Activated T-helper 2 cell treated with anti-CD3 and anti-CD28 coated beads, Interferon-gamma antibody, Interleukin-2, Interleukin-4, amounts not matched to agents 10 μg/mL and 5 μg/mL and 100 μg/mL, durations not matched to agents 14 hours and 24 hours and 36 hours (primary cell): Measurements from ENCODE around the gene IQCE. TPM values are rescaled to one million over a fixed set of nuclear protein-coding genes. Genes with fewer than 3 reads are reported as not detected.
"Not testable (repeated sequence)": the region's sequence is repeated elsewhere in the genome, so short reads cannot be mapped to it uniquely, and the experiment has no call there.

Experiments
- DNase-seq: peaks from one replicate; pipeline ENCODE4 v3.0.0; 2021; ENCODE audit warnings: low spot score
- H3K27ac Mint-ChIP-seq: one replicate; pipeline ENCODE4 v1.8.0; 2021; ENCODE audit warnings: mixed read lengths
- H3K27me3 Mint-ChIP-seq: one replicate; pipeline ENCODE4 v1.8.0; 2021; ENCODE audit warnings: low read depth, mixed read lengths
- H3K36me3 Mint-ChIP-seq: one replicate; pipeline ENCODE4 v1.8.0; 2021; ENCODE audit warnings: low read depth, mixed read lengths
- H3K4me1 Mint-ChIP-seq: one replicate; pipeline ENCODE4 v1.8.0; 2021; ENCODE audit warnings: low read depth, mixed read lengths
- H3K4me3 Mint-ChIP-seq: one replicate; pipeline ENCODE4 v1.8.0; 2021; ENCODE audit warnings: low read depth, mild to moderate bottlenecking, moderate library complexity, mixed read lengths
- H3K9me3 Mint-ChIP-seq: one replicate; pipeline ENCODE4 v1.8.0; 2021; ENCODE audit warnings: mixed read lengths
- intact Hi-C: fragments of 100-400 bp; cut with micrococcal nuclease; formaldehyde crosslinking; loops from one replicate; pipeline ENCODE4 v1.15.1; 2023
- total RNA-seq: library from RNA; stranded (reverse); gene quantifications from 2 replicates; pipeline ENCODE4 v1.2.3, GENCODE V29; 2022

Gene IQCE
- total RNA-seq, 1 donor from 2014 or later: 12.3 TPM

DNA sequence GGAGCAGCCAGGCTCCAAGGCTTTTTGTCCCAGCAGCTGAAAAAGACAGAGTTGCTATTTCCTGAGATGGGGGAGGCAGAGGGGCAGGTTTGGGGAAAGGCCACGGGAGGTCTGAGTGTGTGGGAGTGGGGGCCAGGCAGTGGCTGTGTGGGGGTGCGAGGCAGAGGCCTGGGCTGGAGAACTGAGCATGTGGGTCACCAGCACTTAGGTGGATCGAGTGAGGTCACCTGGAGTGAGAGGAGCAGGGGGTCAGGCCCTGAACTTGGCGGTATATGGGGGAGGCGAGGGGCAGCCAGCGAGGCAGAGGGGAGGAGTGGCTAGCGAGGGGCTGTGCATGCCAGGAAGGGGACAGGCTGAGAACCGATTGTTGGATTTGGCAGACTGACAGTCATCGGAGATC is 28.4 kb downstream of the IQCE start:
- Mint-ChIP-seq H3K9me3 (no peaks in the 10 kb centered on the region), H3K27me3 (no peaks in the 10 kb centered on the region), H3K4me1 (no peaks in the 10 kb centered on the region), H3K27ac (no peak overlapping the region), H3K36me3 (no peaks in the 10 kb centered on the region), H3K4me3 (no peak overlapping the region)
- DNase-seq: no peak
- intact Hi-C loops: no loop called here

- H3K4me1 Mint-ChIP-seq: no peaks in the 10 kb centered on the region
- no peaks in the 10 kb centered on the region for H3K9me3 Mint-ChIP-seq
- DNase-seq: no peak
- H3K36me3 Mint-ChIP-seq: no peaks in the 10 kb centered on the region
- H3K27ac Mint-ChIP-seq: no peak overlapping the region
- intact Hi-C loops: no loop called here
- no peaks in the 10 kb centered on the region for H3K27me3 Mint-ChIP-seq
- H3K4me3 Mint-ChIP-seq: no peak overlapping the region
These were observed 29.0 kb downstream of the IQCE start for GRCh38 chr7:2587778-2588177.

GRCh38 chr7:2589341-2589740 is 30.6 kb downstream of the IQCE start:
- no peaks in the 10 kb centered on the region for H3K4me1 Mint-ChIP-seq
- DNase-seq: no peak
- no peak overlapping the region for H3K4me3 Mint-ChIP-seq
- H3K9me3 Mint-ChIP-seq: no peaks in the 10 kb centered on the region
- H3K27ac Mint-ChIP-seq: no peak overlapping the region
- no peaks in the 10 kb centered on the region for H3K27me3 Mint-ChIP-seq
- intact Hi-C loops: no loop called here
- no peaks in the 10 kb centered on the region for H3K36me3 Mint-ChIP-seq

GRCh38 chr7:2589941-2590340 is 31.2 kb downstream of the IQCE start:
- H3K27ac Mint-ChIP-seq, H3K27me3 Mint-ChIP-seq, intact Hi-C loops: not testable (repeated sequence)

GRCh38 chr7:2592375-2592865 is 33.6 kb downstream of the IQCE start:
- DNase-seq: no peak
- no peaks in the 10 kb centered on the region for H3K4me1 Mint-ChIP-seq
- H3K9me3 Mint-ChIP-seq: no peaks in the 10 kb centered on the region
- H3K27ac Mint-ChIP-seq: no peak overlapping the region
- intact Hi-C loops: no loop called here
- no peaks in the 10 kb centered on the region for H3K27me3 Mint-ChIP-seq
- H3K4me3 Mint-ChIP-seq: no peak overlapping the region
- H3K36me3 Mint-ChIP-seq: no peaks in the 10 kb centered on the region

More at GRCh38 chr7:2589941-2590340, 31.2 kb downstream of the IQCE start:
- H3K4me3 Mint-ChIP-seq, H3K4me1 Mint-ChIP-seq, DNase-seq, H3K9me3 Mint-ChIP-seq, H3K36me3 Mint-ChIP-seq: not testable (repeated sequence)

DNA sequence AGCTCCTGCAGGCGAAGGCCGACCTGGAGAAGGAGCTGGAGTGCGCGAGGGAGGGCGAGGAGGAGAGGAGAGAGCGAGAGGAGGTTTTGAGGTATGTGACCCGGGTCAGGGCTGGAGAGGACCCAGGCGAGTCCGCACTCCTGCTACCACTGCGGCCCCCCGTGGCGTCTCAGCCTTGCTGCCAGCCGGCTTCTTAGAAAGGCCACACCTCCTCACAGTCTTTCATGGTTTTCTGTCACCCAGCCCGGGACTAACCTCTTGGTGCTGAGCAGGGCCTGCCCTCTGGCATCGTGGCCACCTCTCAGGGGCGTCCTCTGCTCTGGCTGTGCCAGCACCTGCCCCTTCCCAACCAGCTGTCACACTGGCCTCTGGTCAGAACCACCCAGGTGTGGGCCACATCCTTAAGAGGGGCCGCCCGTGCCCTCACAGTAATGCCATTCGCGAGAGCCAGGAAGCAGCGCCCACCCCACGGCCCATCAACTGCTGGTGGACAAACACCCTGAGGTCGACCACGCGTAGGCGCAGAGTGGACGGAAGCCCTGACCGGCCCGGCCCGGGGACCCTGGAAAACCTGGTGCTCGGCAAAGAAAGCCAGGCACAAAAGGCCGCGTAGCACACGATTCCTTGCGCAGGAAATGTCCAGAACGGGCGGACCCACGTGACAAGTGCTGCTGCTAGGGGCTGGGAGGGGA is 34.4 kb downstream of the IQCE start:
- intact Hi-C loops: no loop called here
- no peaks in the 10 kb centered on the region for H3K4me1 Mint-ChIP-seq
- H3K4me3 Mint-ChIP-seq: no peak overlapping the region
- no peak overlapping the region for H3K27ac Mint-ChIP-seq
- no peaks in the 10 kb centered on the region for H3K36me3 Mint-ChIP-seq
- H3K9me3 Mint-ChIP-seq: no peaks in the 10 kb centered on the region
- H3K27me3 Mint-ChIP-seq: no peaks in the 10 kb centered on the region
- DNase-seq: no peak

GRCh38 chr7:2594599-2594998 is 35.8 kb downstream of the IQCE start:
- no peaks in the 10 kb centered on the region for H3K9me3 Mint-ChIP-seq
- H3K27ac Mint-ChIP-seq: no peak overlapping the region
- no peak for DNase-seq
- H3K36me3 Mint-ChIP-seq: no peaks in the 10 kb centered on the region
- no peaks in the 10 kb centered on the region for H3K27me3 Mint-ChIP-seq
- H3K4me3 Mint-ChIP-seq: no peak overlapping the region
- H3K4me1 Mint-ChIP-seq: no peaks in the 10 kb centered on the region
- intact Hi-C loops: no loop called here

- H3K36me3 Mint-ChIP-seq: no peaks in the 10 kb centered on the region
These were observed 36.6 kb downstream of the IQCE start for GRCh38 chr7:2595258-2595860.

DNA sequence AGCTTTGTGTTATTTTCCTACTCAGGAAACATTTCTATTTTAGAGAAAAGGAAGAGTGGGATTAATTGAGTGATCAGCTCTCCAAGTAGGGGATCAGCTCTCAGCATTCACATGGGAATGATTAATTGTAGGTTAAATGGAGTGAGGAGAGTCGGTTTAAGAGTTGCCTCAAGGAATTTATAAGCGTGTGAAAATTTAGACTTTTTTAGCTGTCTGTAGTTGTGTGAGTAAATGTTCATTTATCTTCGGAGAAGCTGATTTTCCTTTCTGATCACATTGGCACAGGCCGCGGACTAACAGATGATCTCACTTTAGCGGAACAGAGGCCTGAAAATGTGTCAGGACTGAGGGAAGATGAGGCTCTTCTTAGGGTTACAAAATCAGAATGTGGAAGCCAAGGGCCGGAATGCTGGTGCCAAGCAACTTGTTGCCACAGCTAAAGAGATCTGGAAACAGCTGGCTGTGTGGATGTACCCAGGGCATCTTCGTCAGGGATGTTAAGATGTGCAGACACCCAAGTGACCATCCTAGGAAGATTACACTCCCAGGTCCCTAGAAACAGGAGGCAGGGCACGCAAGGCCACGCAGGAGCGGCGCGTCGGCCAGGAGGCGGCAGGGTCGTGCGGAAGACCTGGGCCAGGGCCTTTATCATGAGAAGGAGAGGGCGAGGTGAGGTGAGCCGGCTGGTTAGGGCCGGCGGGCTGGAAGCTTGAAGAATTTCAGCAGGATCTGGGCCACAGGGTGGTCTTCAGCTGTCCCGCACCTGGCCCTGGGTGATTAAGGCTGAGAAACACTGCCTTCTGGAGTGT is 37.9 kb downstream of the IQCE start:
- DNase-seq: no peak
- H3K9me3 Mint-ChIP-seq: no peaks in the 10 kb centered on the region
- H3K4me1 Mint-ChIP-seq: no peaks in the 10 kb centered on the region
- no peaks in the 10 kb centered on the region for H3K36me3 Mint-ChIP-seq
- no peaks in the 10 kb centered on the region for H3K27me3 Mint-ChIP-seq
- no peak overlapping the region for H3K27ac Mint-ChIP-seq
- intact Hi-C loops: no loop called here
- H3K4me3 Mint-ChIP-seq: no peak overlapping the region

More at GRCh38 chr7:2595258-2595860, 36.6 kb downstream of the IQCE start:
- Mint-ChIP-seq H3K9me3 (no peaks in the 10 kb centered on the region), H3K4me3 (no peak overlapping the region), H3K4me1 (no peaks in the 10 kb centered on the region), H3K27ac (no peak overlapping the region), H3K27me3 (no peaks in the 10 kb centered on the region)
- intact Hi-C loops: no loop called here
- no peak for DNase-seq

DNA sequence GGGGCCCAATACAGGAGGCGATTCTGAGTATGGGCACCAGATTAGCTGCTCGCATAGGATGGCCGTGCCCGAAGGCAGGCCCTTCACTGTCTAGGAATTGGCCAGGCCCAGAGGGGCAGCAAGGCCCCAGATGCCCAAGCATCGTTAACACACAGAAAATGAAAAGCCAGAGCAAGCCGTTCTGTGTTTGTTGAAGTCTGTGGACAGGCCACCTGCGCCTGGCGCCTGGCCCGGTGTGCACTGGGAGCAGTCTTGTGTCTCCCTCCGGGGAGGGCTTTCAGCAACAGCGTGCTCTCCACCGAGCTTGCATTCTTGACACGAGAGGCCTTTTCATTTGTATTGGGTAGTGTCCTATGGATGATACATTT is 38.5 kb downstream of the IQCE start:
- Mint-ChIP-seq H3K4me1 (no peaks in the 10 kb centered on the region), H3K36me3 (no peaks in the 10 kb centered on the region), H3K27me3 (no peaks in the 10 kb centered on the region), H3K9me3 (no peaks in the 10 kb centered on the region), H3K4me3 (no peak overlapping the region), H3K27ac (no peak overlapping the region)
- DNase-seq: no peak
- intact Hi-C loops: no loop called here

GRCh38 chr7:2598154-2598823 is 39.5 kb downstream of the IQCE start:
- Mint-ChIP-seq H3K27me3 (no peaks in the 10 kb centered on the region), H3K4me3 (no peak overlapping the region), H3K9me3 (no peaks in the 10 kb centered on the region), H3K27ac (no peak overlapping the region), H3K36me3 (no peaks in the 10 kb centered on the region), H3K4me1 (no peaks in the 10 kb centered on the region)
- intact Hi-C loops: no loop called here
- no peak for DNase-seq

- intact Hi-C loops: no loop called here
- H3K27ac Mint-ChIP-seq: no peak overlapping the region
- H3K4me1 Mint-ChIP-seq: no peaks in the 10 kb centered on the region
- H3K27me3 Mint-ChIP-seq: no peaks in the 10 kb centered on the region
- H3K4me3 Mint-ChIP-seq: no peak overlapping the region
- no peak for DNase-seq
- H3K36me3 Mint-ChIP-seq: no peaks in the 10 kb centered on the region
- no peaks in the 10 kb centered on the region for H3K9me3 Mint-ChIP-seq
These were observed 42.3 kb downstream of the IQCE start for GRCh38 chr7:2601065-2601464.
